Measurements from ENCODE around the gene ACBD6. TPM values are rescaled to one million over a fixed set of nuclear protein-coding genes. Genes with fewer than 3 reads are reported as not detected.

ACBD6 gene
- total and polyA plus RNA-seq, 10 of the 15 experiments (the other 5 are each of a cell fraction or from before 2014, with no cell fraction given) = 15.0 to 67.3 (median 55.0) TPM

DNA sequence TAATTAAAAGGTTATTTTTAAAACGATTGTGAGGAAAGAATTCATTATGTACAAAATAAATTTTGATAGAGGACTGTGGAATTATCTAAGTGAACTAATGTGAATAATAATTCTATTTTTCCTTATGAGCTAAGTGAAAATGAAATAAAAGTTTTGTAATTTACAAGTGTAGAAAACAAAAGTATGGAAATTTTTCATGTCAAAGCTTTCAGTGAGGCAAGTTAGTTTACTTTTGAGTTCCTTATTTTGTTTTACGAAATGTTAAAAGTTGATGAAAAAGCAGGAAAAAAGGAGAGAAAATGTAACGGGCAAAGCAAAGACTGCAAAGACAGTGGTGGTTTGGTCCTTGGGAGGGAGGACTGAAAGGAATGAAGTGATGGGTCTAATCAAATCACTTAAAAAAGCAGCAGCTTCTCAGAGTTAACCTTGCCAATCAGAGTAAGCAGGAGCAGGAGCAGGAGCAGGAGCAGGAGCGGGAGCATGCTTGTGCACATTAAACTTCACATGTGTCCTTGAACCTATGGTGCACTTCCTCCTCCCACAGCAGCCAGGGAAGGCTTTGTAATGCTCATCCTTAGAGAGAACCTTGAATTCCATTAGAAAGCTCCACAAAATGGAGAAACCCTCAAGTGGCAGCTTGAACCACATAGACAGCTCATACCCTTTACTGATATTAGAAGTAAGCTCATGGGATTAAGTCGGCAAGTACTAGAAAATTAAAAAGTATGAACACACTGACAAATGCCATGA is 139.0 kb downstream of the ACBD6 start (continued):
- TF ChIP-seq, protein P1, sequence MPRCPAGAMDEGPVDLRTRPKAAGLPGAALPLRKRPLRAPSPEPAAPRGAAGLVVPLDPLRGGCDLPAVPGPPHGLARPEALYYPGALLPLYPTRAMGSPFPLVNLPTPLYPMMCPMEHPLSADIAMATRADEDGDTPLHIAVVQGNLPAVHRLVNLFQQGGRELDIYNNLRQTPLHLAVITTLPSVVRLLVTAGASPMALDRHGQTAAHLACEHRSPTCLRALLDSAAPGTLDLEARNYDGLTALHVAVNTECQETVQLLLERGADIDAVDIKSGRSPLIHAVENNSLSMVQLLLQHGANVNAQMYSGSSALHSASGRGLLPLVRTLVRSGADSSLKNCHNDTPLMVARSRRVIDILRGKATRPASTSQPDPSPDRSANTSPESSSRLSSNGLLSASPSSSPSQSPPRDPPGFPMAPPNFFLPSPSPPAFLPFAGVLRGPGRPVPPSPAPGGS (IDR thresholded peaks at IDR 0.05; ENCODE audit: borderline replicate concordance, insufficient read depth, low read depth, low read length, poor library complexity, severe bottlenecking) = no peak
- TF ChIP-seq CREM (IDR thresholded peaks at IDR 0.05; ENCODE audit: low read depth) = no peak
- no peak for TF ChIP-seq RAD21 (IDR thresholded peaks at IDR 0.05; ENCODE audit: insufficient read depth, low read depth, low read length)
- no peak for TF ChIP-seq TAF1 (IDR thresholded peaks at IDR 0.05; ENCODE audit: borderline replicate concordance, low read depth, low read length)
- TF ChIP-seq E2F4 (IDR thresholded peaks at IDR 0.05; ENCODE audit: low read depth, low read length) = no peak
- no peak for TF ChIP-seq RELB (IDR thresholded peaks at IDR 0.05; ENCODE audit: low read depth)

All from GM12878 (cell line).